ENCODE data around the gene GAL3ST1. TPM values are rescaled to one million over a fixed set of nuclear protein-coding genes. Genes with fewer than 3 reads are reported as not detected.

The GAL3ST1 gene
- total and polyA plus RNA-seq, 3 donors from 2014 or later: 4.2 to 18.5 (median 11.3) TPM

GRCh38 chr22:30605449-30606110 is 31.1 kb upstream of the GAL3ST1 start:
- Histone ChIP-seq H3K4me3 (no peak overlapping the region), H3K27ac (peak overlapping the region in 1 of 2 donors; percentile 70), H3K4me1 (no peaks in the 10 kb centered on the region), H3K27me3 (no peaks in the 10 kb centered on the region), H3K36me3 (ENCODE audit: low read depth, missing control alignments) (no peaks in the 10 kb centered on the region), H3K9me3 (no peaks in the 10 kb centered on the region)
- intact Hi-C loops (cut with DNase I; ENCODE audit: low total_unique reads): no loop called here
- peak; percentile 64 for DNase-seq
- 36 to 50% methylated on average over 8 to 9 of the region's 9 CpGs for whole genome bisulfite sequencing, 2 donors
- TF ChIP-seq POLR2A (IDR thresholded peaks at IDR 0.05) (no peak), CTCF (IDR thresholded peaks at IDR 0.05) (peak; percentile 53 to 67 (median 60))

- Histone ChIP-seq H3K36me3 (ENCODE audit: low read depth, missing control alignments) (no peaks in the 10 kb centered on the region), H3K9me3 (no peaks in the 10 kb centered on the region), H3K4me1 (no peaks in the 10 kb centered on the region), H3K4me3 (no peak overlapping the region), H3K27ac (no peak overlapping the region), H3K27me3 (no peaks in the 10 kb centered on the region)
- DNase-seq: no peak
- WGBS, 2 donors: 83 to 90% methylated on average over 2 of the region's 2 CpGs
- TF ChIP-seq CTCF (IDR thresholded peaks at IDR 0.05): no peak
- no peak for TF ChIP-seq POLR2A (IDR thresholded peaks at IDR 0.05)
- intact Hi-C loops (cut with DNase I; ENCODE audit: low total_unique reads): no loop called here
Observed at GRCh38 chr22:30604723-30605122, 30.3 kb upstream of the GAL3ST1 start.

- DNase-seq: no peak
- Histone ChIP-seq H3K4me3 (no peak overlapping the region), H3K9me3 (no peaks in the 10 kb centered on the region), H3K27me3 (no peaks in the 10 kb centered on the region), H3K4me1 (no peaks in the 10 kb centered on the region), H3K27ac (no peak overlapping the region), H3K36me3 (ENCODE audit: low read depth, missing control alignments) (no peaks in the 10 kb centered on the region)
- TF ChIP-seq CTCF (IDR thresholded peaks at IDR 0.05): no peak
- TF ChIP-seq POLR2A (IDR thresholded peaks at IDR 0.05): no peak
- WGBS, 2 donors: 69 to 75% methylated on average over 3 of the region's 3 CpGs
- intact Hi-C loops (cut with DNase I; ENCODE audit: low total_unique reads): no loop called here
Observed at GRCh38 chr22:30603801-30604200, 29.3 kb upstream of the GAL3ST1 start.

- intact Hi-C loops (cut with DNase I; ENCODE audit: low total_unique reads): no loop called here
- H3K4me1 ChIP-seq: no peaks in the 10 kb centered on the region
Observed at GRCh38 chr22:30602049-30602448, 27.6 kb upstream of the GAL3ST1 start.

More at GRCh38 chr22:30602049-30602448, 27.6 kb upstream of the GAL3ST1 start:
- H3K4me3 ChIP-seq: no peak overlapping the region
- H3K27me3 ChIP-seq: no peaks in the 10 kb centered on the region
- 68 to 73% methylated on average over 3 of the region's 3 CpGs for WGBS, 2 donors
- no peaks in the 10 kb centered on the region for H3K9me3 ChIP-seq
- TF ChIP-seq POLR2A (IDR thresholded peaks at IDR 0.05) (no peak), CTCF (IDR thresholded peaks at IDR 0.05) (no peak)
- H3K36me3 ChIP-seq (ENCODE audit: low read depth, missing control alignments): no peaks in the 10 kb centered on the region
- H3K27ac ChIP-seq: no peak overlapping the region
- no peak for DNase-seq
